OCI-LY3 (cell line): ENCODE measurements around the gene USP34.

Experiments used
- H2AFZ ChIP-seq: fragments of 200-600, 300-600 bp; shearing (Covaris generic); 2 replicates; pipeline ENCODE4 v1.6.0; 2014; ENCODE audit warnings: antibody characterized with exemption, low read depth, low read length
- H3K27ac ChIP-seq: fragments of 200-600, 300-600 bp; sonication (generic); 2 replicates; pipeline ENCODE4 v1.5.1; 2014; ENCODE audit warnings: mild to moderate bottlenecking, low read length, moderate library complexity, mixed read lengths
- H3K27me3 ChIP-seq: fragments of 200-600, 300-600 bp; sonication (generic); 2 replicates; pipeline ENCODE4 v1.6.1; 2014; ENCODE audit warnings: low read depth, low read length, mixed read lengths
- H3K36me3 ChIP-seq: fragments of 200-600, 300-600 bp; sonication (generic); replicated peaks from 2 replicates; pipeline ENCODE3; 2014; ENCODE audit warnings: low read depth, low read length, mixed read lengths
- H3K4me1 ChIP-seq: fragments of 300-600, 200-600 bp; sonication (generic); 2 replicates; pipeline ENCODE4 v1.6.1; 2014; ENCODE audit warnings: low read length, mixed read lengths
- H3K4me2 ChIP-seq: fragments of 200-600, 300-600 bp; sonication (generic); 2 replicates; pipeline ENCODE4 v1.6.1; 2014; ENCODE audit warnings: low read length, mixed read lengths
- H3K4me3 ChIP-seq: fragments of 300-600, 200-600 bp; sonication (generic); 2 replicates; pipeline ENCODE4 v1.5.1; 2014; ENCODE audit warnings: antibody characterized with exemption, mild to moderate bottlenecking, low read length, moderate library complexity
- H3K79me2 ChIP-seq: fragments of 300-600, 200-600 bp; shearing (Covaris generic); 2 replicates; pipeline ENCODE4 v1.6.1; 2014; ENCODE audit warnings: mild to moderate bottlenecking, low read length, mixed read lengths
- H3K9ac ChIP-seq: fragments of 300-600, 200-600 bp; shearing (Covaris generic); 2 replicates; pipeline ENCODE4 v1.6.0; 2014; ENCODE audit warnings: mild to moderate bottlenecking, low read length, moderate library complexity
- H3K9me3 ChIP-seq: fragments of 200-600, 300-600 bp; shearing (Covaris generic); 2 replicates; pipeline ENCODE4 v1.6.1; 2014; ENCODE audit warnings: low read length, mixed read lengths; ENCODE audit not compliant: insufficient read depth
- H4K20me1 ChIP-seq: fragments of 200-600, 300-600 bp; sonication (generic); 2 replicates; pipeline ENCODE4 v1.6.1; 2016; ENCODE audit warnings: low read length, mixed read lengths; ENCODE audit not compliant: insufficient read depth
- CTCF ChIP-seq: fragments of 200-600, 300-600 bp; sonication (generic); IDR thresholded peaks from 2 replicates; pipeline ENCODE4 v1.5.1; 2014; ENCODE audit warnings: antibody characterized with exemption, low read length, low read depth
- EZH2phosphoT487 ChIP-seq: fragments of 200-600 bp; shearing (Covaris generic); IDR thresholded peaks from 2 replicates; pipeline ENCODE4 v1.6.1; 2018; ENCODE audit warnings: antibody characterized with exemption, mixed run types, low read depth

The USP34 gene

GRCh38 chr2:61253136-61253535 is 217.8 kb downstream of the USP34 start:
- no peaks in the 10 kb centered on the region for H3K27me3 ChIP-seq
- no peaks in the 10 kb centered on the region for H3K79me2 ChIP-seq
- H3K9ac ChIP-seq: no peak overlapping the region
- TF ChIP-seq EZH2phosphoT487 (no peak), CTCF (no peak)
- peaks cover 24% of the 10 kb centered on the region for H3K36me3 ChIP-seq
- no peak overlapping the region for H3K27ac ChIP-seq
- no peak overlapping the region for H3K4me2 ChIP-seq
- no peak overlapping the region for H3K4me3 ChIP-seq
- no peaks in the 10 kb centered on the region for H3K4me1 ChIP-seq
- no peak overlapping the region for H2AFZ ChIP-seq
- H3K9me3 ChIP-seq: no peaks in the 10 kb centered on the region
- H4K20me1 ChIP-seq: no peaks in the 10 kb centered on the region

GRCh38 chr2:61252031-61252430 is 218.9 kb downstream of the USP34 start:
- H3K9me3 ChIP-seq: no peaks in the 10 kb centered on the region
- H4K20me1 ChIP-seq: no peaks in the 10 kb centered on the region

GRCh38 chr2:61249521-61250071 is 221.3 kb downstream of the USP34 start:
- peaks cover 21% of the 10 kb centered on the region for H3K36me3 ChIP-seq
- no peaks in the 10 kb centered on the region for H3K9me3 ChIP-seq
- no peaks in the 10 kb centered on the region for H3K4me1 ChIP-seq
- no peak overlapping the region for H3K9ac ChIP-seq
- H3K79me2 ChIP-seq: no peaks in the 10 kb centered on the region
- H2AFZ ChIP-seq: no peak overlapping the region
- no peaks in the 10 kb centered on the region for H3K27me3 ChIP-seq
- no peaks in the 10 kb centered on the region for H4K20me1 ChIP-seq
- H3K4me2 ChIP-seq: no peak overlapping the region
- H3K4me3 ChIP-seq: no peak overlapping the region
- no peak overlapping the region for H3K27ac ChIP-seq
- no peak for TF ChIP-seq EZH2phosphoT487
- no peak for TF ChIP-seq CTCF

More at GRCh38 chr2:61252031-61252430, 218.9 kb downstream of the USP34 start:
- Histone ChIP-seq H3K4me3 (no peak overlapping the region), H3K4me1 (no peaks in the 10 kb centered on the region), H3K9ac (no peak overlapping the region), H2AFZ (no peak overlapping the region), H3K27ac (no peak overlapping the region), H3K27me3 (no peaks in the 10 kb centered on the region), H3K79me2 (no peaks in the 10 kb centered on the region), H3K4me2 (no peak overlapping the region), H3K36me3 (peaks cover 31% of the 10 kb centered on the region)
- no peak for TF ChIP-seq EZH2phosphoT487
- no peak for TF ChIP-seq CTCF

- H3K4me3 ChIP-seq: no peak overlapping the region
- H4K20me1 ChIP-seq: no peaks in the 10 kb centered on the region
- no peaks in the 10 kb centered on the region for H3K79me2 ChIP-seq
- no peak overlapping the region for H3K27ac ChIP-seq
- H3K27me3 ChIP-seq: no peaks in the 10 kb centered on the region
- no peak overlapping the region for H3K9ac ChIP-seq
- H3K9me3 ChIP-seq: no peaks in the 10 kb centered on the region
- H2AFZ ChIP-seq: no peak overlapping the region
- no peaks in the 10 kb centered on the region; the same call in 1 of the 2 replicates for H3K4me1 ChIP-seq
- H3K36me3 ChIP-seq: peaks cover 25% of the 10 kb centered on the region
- TF ChIP-seq CTCF (no peak), EZH2phosphoT487 (no peak)
- H3K4me2 ChIP-seq: no peak overlapping the region
Measured at GRCh38 chr2:61247204-61247812, 223.6 kb downstream of the USP34 start.
